NCI-H345 treated with DMSO at 0.1 percent for 48 hours (cell line): ENCODE results near the gene RNF38.
"Not testable (repeated sequence)": the region's sequence is repeated elsewhere in the genome, so short reads cannot be mapped to it uniquely, and the experiment has no call there.

Source experiments
- DNase-seq: peaks from one replicate; lab custom pipeline; 2025; ENCODE audit not compliant: unreplicated experiment; lab: John Stamatoyannopoulos, UW

Gene RNF38

DNA sequence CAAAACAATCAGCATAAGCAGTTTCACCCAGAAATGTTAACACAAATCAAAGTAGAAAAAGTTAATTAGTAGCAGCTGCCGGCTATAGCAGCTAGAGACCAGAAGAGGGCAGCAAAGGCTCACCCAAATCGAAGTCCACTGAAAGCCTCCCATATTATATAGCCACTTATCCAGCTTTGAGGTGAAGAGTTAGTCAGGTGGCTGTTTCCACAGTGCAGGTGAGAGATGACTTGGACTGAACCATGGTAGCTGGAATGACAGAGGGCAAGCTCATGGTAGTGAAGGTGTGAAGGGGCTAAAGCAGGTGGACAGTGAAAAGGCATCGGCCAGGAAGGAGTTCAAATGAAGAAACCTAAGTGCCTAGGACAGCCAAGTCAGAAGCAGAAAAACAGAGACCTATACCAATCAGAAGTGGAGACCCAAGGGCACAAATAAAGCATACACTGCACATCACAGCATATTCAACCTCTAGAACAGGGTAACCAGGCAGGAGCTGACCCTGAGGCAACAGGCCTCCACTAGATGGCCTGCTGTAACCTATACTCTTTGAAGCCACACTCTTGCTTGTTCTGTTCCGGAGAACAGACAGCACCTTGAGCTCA is 7.2 kb upstream of the RNF38 start:
- DNase-seq: peak; percentile 78

DNA sequence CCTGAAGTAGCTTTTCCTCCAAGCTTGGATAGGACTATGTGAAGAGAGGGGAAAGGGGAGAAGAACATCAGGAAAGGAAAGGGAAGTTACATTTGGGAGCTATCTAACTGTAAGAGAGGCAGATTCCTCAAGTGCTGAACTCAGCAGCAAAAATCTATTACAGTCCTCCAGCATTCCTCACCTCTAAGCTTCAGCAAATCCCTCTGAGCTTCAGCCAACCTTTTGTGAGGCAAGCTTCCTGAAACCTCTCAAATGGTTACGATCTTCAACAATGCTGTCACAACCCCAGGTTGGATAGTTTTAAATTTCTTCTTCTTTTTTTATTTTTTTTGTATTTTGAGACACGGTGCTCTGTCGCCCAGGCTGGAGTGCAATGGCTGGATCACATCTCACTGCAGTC is 2.5 kb upstream of the RNF38 start:
- DNase-seq: no peak

DNA sequence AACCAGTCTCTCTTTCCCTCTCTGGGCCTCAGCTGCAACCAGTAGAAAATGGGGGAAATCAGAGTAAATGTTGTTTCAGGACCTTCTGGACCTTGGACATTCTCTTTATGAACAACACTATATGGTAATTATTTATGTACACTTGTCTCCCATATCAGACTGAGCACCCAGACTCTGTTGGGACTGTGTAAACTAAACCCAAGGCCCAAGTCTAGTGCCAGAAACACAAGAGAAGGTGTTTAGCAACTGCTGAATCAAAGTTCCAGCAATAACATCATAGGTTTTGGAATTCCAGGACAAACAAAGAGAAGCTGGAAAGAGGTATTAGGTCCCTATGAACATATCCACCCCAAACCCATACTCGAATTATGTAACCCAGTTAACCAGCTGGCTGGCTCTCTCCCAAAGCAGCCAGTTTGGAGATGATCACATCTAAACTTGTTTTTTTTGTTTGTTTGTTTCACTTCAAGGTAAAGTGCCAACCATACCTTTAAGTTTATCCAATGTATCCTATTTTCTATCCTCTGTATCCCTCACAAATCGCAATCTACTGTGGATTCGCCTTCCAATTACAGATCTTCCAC is 1.9 kb upstream of the RNF38 start:
- DNase-seq: no peak

DNA sequence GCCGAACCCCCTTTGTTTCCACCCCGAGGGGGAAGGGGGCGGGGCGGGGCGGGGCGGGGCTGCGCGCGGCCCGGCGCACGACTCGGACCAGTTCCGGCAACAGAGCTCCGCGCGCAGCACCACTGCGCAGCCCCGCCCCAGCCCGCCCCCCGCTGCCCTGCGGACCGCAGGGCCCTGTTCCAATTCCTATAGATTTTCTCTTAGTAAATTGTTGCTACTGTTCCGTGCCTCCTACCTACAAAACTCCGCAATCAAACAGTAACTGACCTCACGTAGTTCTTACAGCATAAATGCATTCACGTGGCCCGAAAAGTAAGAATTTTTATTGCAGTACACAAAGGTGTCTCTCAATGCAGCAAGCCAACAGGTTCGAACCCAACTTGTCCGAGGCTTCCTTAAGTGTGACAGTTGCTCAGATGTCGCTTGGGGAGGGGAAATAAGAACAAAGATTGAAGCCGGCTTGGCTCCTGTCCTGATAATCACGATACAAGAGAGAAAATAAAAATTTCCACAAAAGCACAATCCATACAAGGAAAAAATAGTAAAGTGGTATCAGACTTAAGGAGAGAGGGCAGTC is 1.2 kb upstream of the RNF38 start:
- peak; percentile 51 for DNase-seq

DNA sequence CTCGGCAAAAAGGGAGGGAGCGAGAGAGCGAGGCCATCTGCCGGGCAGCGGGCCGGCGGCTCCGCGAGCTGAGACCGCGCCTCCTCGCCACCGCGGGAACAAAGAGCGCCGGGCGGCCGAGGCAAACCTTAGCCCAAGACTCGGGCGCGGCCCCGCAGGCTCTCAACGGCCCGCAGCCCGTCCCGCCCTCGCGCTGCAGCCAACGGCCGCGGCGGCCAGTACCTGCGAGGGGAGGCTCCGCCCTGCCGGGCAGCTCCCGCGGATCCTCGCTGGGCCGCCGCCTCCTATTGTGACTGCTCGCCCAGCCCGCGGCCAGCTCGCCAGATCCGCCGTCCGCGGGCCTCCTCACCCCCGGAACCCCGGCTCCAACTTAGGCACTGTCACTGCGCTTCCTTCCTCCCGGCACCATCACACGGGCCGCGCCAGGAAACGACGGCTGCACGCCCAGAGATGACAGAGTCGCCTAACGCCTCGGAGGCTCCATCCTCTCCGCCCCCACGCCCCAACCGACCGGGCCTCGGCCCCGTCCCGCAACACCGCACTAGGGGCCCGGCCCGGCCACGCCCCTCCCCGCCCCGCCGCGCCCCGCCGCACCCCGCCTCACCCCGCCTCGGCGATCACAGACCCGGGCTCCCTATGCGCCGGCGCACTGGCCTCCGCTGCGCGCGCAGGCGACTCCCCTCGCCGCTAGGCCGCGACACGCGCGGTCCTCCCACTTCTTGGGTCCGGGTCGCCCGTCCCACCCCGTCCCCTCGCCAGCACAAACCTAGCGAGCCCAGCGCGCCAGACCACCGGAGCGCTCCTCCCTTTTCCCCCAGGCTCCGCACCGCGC is 479 bp upstream of the RNF38 start:
- peak; percentile 72 for DNase-seq

- no peak for DNase-seq
Measured at GRCh38 chr9:36398745-36399144, 1.3 kb downstream of the RNF38 start.

DNA sequence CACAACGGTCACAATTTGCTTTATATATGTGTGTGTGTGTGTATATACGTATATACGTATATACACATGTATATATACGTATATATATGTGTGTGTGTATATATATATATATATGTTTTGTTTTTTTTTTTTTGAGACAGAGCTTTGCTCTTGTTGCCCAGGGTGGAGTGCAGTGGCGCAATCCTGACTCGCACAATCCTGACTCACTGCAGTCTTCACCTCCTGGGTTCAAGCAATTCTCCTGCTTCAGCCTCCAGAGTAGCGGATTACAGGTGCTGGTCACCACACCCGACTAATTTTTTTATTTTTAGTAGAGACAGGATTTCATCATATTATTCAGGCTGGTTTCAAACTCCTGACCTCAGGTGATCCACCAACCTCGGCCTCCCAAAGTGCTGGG is 3.1 kb downstream of the RNF38 start:
- no peak for DNase-seq

GRCh38 chr9:36392489-36392888 is 7.6 kb downstream of the RNF38 start:
- DNase-seq: no peak

GRCh38 chr9:36389590-36389989 is 10.5 kb downstream of the RNF38 start:
- DNase-seq: no peak

DNA sequence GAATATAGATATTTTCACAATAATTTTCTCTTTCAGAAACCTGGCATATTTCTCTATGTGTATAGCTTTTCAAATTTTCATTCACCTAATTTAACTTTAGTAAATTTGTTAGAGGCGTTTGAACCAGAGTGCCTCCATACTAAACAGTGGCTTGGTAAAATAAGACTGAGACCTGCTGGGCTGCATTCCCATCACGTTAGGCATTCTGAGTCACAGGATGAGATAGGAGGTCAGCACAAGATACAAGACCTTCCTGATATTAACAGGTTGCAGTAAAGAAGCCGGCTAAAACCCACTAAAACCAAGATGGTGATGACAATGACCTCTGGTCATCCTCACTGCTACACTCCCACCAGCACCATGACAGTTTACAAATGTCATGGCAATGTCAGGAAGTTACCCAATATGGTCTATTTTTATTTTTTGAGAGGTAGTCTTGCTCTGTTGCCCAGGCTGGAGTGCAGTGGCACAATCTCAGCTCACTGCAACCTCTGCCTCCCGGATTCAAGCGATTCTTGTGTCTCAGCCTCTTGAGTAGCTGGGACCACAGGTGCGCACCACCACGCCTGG is 13.6 kb downstream of the RNF38 start:
- not testable (repeated sequence) for DNase-seq

DNA sequence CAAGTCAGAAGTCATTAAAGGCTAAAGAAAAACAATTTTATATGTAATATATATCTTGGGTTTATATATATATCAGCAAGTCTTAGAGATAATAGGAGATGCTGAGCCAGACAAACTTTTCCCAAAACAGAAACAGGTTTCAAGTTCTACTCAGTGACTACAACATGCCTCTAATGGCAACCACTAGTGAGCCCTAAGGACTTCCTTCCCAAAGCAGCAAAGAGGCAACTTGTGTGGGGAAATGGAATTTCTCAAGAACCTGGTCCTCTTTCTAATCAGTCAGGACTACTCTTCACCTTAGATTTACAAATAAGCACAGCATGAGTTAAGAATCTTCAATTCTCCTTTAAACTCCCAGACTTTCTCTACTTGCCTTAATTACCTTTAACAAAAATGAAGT is 17.6 kb downstream of the RNF38 start:
- no peak for DNase-seq

DNA sequence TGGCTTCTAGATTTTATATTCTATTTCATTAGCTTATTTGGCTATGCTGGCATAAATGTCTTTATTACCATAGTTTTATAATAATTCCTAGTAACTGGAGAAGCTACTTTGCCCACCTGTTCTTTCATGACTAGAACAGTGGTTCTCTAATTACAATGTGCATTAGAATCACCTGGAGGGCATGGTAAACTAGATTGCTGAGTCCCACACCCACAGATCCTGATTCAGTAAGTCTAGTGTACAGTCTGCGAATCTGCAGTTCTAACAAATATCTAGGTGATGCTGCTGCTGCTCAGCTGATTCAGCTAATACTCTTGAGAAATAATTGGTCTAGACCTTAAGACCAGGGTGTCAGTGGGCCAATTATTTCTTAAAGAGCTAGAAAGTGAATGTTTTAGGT is 35.5 kb downstream of the RNF38 start:
- no peak for DNase-seq

GRCh38 chr9:36363448-36363847 is 36.6 kb downstream of the RNF38 start:
- DNase-seq: no peak

DNA sequence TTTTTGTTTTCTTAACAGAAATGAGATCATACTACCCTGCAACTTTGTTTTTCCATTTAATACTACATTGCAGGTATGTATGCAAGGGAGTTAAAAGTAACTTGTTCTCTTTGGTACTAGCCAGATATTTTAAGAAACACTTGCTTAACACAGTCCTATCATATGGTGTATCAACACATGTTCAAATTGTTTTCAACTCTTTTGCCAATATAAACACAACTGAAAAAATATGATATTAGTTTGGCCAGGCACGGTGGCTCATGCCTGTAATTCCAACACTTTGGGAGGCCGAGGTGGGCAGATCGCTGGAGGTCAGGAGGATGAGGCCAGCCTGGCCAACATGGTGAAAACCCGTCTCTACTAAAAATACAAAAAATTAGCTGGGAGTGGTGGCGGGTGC is 41.6 kb downstream of the RNF38 start:
- no peak for DNase-seq

GRCh38 chr9:36357639-36358038 is 42.4 kb downstream of the RNF38 start:
- no peak for DNase-seq

- DNase-seq: no peak
Measured at GRCh38 chr9:36346569-36346968, 53.5 kb downstream of the RNF38 start.

- no peak for DNase-seq
Measured at GRCh38 chr9:36345103-36345846, 54.8 kb downstream of the RNF38 start.

DNA sequence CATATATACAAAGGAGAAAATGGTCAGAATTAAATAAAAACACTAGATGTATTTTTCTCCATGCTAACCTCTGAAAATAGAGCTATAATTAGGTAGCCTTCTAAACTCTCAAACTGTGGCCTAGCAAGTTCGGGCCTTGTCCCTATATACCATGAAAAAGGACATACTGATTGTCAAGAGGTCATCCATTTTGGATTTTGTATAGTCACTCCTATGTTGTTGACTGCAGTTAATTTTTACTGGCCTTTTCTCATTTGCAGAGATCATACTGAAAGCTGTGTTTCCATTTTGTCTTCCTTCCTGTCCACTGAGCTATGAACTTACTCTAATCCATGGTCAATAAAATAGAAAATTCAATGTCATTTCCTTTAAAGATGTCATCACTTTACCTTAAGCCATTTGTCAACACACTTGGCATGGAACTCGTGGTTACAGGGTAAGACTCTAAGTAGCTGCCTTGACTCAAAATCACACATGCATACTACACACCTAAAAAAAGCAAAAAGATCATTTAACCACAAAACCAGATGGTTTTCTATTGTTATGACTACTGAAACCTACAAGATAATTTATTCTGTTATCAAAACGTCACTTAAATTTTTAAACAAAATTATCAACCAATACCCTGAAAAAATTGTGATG is 58.0 kb downstream of the RNF38 start:
- DNase-seq: no peak

DNA sequence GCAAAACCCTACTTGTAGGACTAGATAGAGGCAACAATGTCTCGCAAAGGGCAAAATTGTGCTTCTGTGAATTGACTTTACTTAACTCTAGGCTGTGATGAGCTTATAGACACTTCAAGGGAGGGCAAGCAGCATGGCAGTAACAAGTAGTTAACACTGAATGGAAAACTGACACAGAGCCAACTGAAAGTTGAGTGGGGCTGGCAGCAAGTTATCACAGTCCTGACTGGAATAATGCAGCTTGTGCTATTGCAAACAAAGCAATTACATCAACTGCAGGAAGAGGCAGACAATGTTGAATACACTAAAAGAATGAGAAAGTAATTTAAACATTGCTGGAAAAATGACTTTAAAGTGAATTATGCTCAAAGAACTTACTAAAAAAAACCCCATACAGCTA is 62.2 kb downstream of the RNF38 start:
- no peak for DNase-seq

DNA sequence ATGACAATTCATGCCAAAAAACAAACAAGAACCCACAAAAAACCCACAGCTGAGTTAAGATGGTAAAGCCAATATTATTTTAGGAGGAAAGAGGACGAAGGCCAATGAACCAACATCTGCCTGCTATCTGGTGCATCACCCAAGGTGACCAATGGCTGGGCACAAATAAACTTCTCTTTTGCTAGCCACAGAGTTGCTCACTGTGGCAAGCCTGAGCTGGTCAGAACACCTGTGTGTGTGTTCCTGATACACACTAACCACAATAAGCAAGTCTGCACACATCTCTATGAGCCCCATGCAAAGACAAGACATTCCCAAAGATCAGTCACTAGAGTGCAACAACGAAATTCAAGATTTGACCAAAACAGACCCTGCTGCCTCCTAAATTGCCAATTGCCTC is 63.1 kb downstream of the RNF38 start:
- DNase-seq: no peak
